Activated naive CD4-positive, alpha-beta T cell treated with anti-CD3 and anti-CD28 coated beads, Interleukin-2, amount 50 U/mL, for 72 hours (primary cell): ENCODE results near the gene POLR3H. TPM values are rescaled to one million over a fixed set of nuclear protein-coding genes. Genes with fewer than 3 reads are reported as not detected.

Source experiments
- ATAC-seq, 2 donors: fragments of 150-1000 bp; cut with Tn5 transposase; 2 replicates each; pipeline ENCODE4 v1.10.0; 2021; ENCODE audit warnings: mild to moderate bottlenecking in 2 of 2, moderate library complexity in 2 of 2
- DNase-seq, 2 donors: peaks; one replicate each; pipeline ENCODE4 v3.0.0; 2021 to 2022; ENCODE audit warnings: low spot score in 2 of 2
- H3K27ac Mint-ChIP-seq, 2 donors: one replicate each; pipeline ENCODE4 v1.8.0; 2022; ENCODE audit warnings: mild to moderate bottlenecking in 2 of 2, mixed read lengths in 2 of 2
- H3K36me3 Mint-ChIP-seq, 2 donors: one replicate each; pipeline ENCODE4 v1.8.0; 2022; ENCODE audit warnings: mixed read lengths in 2 of 2
- H3K9me3 Mint-ChIP-seq, 2 donors: one replicate each; pipeline ENCODE4 v1.8.0; 2022; ENCODE audit warnings: mixed read lengths in 2 of 2
- total RNA-seq, 2 donors: library from RNA; stranded (reverse); gene quantifications; one replicate each; pipeline ENCODE4 v1.2.3, GENCODE V29; 2022

Gene POLR3H
- total RNA-seq, 2 donors from 2014 or later = 11.2 to 32.7 TPM

DNA sequence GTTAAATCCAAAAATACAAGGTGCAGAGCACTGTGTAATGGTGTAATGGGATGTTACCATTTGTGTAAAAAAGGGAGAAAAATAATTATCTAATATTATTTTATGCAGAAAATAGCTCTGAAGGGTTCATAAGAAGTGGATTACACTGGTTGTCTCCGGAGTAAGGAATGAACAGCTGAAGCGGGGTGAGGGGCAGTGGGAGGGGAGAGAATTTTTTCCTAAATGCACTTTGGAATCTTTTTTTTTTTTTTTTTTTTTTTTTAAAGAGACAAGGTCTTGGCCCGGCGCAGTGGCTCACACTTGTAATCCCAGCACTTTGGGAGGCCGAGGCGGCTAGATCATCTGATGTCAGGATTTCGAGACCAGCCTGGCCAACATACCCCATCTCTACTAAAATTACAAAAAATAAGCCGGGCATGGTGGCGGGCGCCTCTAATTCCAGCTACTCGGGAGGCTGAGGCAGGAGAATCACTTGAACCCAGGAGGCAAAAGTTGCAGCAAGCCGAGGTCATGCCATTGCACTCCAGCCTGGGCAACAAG lies 6.8 kb upstream of the POLR3H start:
- no peak overlapping the region for H3K27ac Mint-ChIP-seq

GRCh38 chr22:41548830-41549211 lies 4.6 kb upstream of the POLR3H start:
- ATAC-seq (no peak), DNase-seq (no peak)
- Mint-ChIP-seq H3K36me3 (peaks cover 6 to 7% of the 10 kb centered on the region in 2 donors), H3K27ac (no peak overlapping the region), H3K9me3 (no peaks in the 10 kb centered on the region)

More for the DNA sequence above, 6.8 kb upstream of the POLR3H start:
- ATAC-seq = no peak
- Mint-ChIP-seq H3K9me3 (no peaks in the 10 kb centered on the region), H3K36me3 (no peaks in the 10 kb centered on the region)
- no peak for DNase-seq

- DNase-seq (no peak), ATAC-seq (no peak)
- Mint-ChIP-seq H3K36me3 (peaks cover 11 to 12% of the 10 kb centered on the region in 2 donors), H3K9me3 (no peaks in the 10 kb centered on the region), H3K27ac (peak overlapping the region; percentile 88 to 96)
Observed at GRCh38 chr22:41544671-41545476, 604 bp upstream of the POLR3H start.

GRCh38 chr22:41542224-41542623 lies 2.0 kb downstream of the POLR3H start:
- peak overlapping the region; percentile 79 to 88 for H3K27ac Mint-ChIP-seq
- DNase-seq = no peak
- H3K9me3 Mint-ChIP-seq = no peaks in the 10 kb centered on the region
- no peak for ATAC-seq
- H3K36me3 Mint-ChIP-seq = peaks cover 11 to 12% of the 10 kb centered on the region in 2 donors

DNA sequence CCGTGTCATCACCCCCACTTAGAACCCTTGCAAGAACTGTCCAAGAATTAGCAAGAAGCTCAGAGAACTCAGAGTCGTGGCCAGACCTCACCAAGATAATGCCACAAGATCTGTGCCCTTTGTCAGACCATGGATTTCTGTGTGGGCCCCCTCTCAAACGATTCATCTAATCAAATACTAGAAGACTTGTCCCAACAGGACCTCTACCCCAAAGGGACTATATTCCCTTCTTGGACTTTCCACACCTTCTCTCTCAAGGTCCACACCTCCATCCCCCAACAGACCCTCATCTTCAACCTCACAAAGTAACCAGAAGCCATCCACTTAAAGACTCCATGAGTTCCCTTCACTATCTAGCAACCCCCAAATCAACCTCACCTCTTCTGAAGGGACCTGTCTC lies 2.8 kb downstream of the POLR3H start:
- H3K36me3 Mint-ChIP-seq = peaks cover 11 to 12% of the 10 kb centered on the region in 2 donors
- H3K9me3 Mint-ChIP-seq = no peaks in the 10 kb centered on the region
- H3K27ac Mint-ChIP-seq = peak overlapping the region; percentile 2 to 88
- ATAC-seq = no peak
- DNase-seq = no peak

- DNase-seq (no peak), ATAC-seq (no peak)
- H3K36me3 Mint-ChIP-seq = peaks cover 11 to 12% of the 10 kb centered on the region in 2 donors
- no peaks in the 10 kb centered on the region for H3K9me3 Mint-ChIP-seq
- peak overlapping the region in 1 of 2 donors; percentile 62 for H3K27ac Mint-ChIP-seq
Observed at GRCh38 chr22:41540365-41540764, 3.9 kb downstream of the POLR3H start.

GRCh38 chr22:41540006-41540315 lies 4.3 kb downstream of the POLR3H start:
- no peak for ATAC-seq
- H3K9me3 Mint-ChIP-seq = no peaks in the 10 kb centered on the region
- no peak for DNase-seq
- H3K36me3 Mint-ChIP-seq = peaks cover 12 to 15% of the 10 kb centered on the region in 2 donors
- peak overlapping the region in 1 of 2 donors; percentile 62 for H3K27ac Mint-ChIP-seq

DNA sequence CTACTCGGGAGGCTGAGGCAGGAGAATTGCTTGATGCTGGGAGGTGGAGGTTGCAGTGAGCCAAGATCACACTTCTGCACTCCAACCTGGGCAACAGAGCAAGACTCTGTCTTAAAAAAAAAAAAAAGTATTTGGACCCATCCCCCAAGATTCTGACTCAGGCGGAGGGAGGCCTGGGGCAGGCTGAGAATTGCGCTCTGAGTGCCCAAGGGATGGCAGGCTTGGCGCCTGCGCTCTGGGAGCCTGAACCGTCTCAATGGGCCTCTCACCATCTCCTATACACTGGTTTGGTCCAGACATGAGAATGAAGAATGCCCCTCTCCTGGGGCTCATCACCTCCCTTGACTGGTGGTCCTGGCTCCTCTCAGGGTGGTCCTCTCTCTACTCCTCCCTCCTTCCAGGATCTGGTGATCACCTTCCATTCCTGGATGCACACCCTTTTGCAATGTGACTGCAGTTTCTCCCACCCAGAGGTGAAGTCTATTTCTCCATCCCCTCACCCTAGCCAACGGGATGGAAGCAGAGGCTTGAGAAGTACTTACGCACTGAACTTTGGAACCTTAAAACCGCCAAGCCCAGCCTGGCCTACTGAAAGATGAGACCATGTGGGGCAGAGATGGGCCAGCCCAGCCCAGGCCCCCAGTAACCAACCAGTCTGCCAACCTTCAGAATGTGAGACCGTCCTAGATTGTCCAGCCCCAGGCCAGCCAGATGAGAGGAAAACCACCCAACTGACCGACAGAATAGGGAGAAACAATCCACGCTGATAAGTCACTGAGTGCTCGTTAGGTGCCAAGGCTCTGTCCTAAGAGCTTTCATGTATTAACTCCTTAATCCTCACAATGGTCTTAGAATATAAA lies 4.9 kb downstream of the POLR3H start:
- H3K36me3 Mint-ChIP-seq = peaks cover 10 to 13% of the 10 kb centered on the region in 2 donors
- no peak for ATAC-seq
- peak overlapping the region; percentile 62 to 67 for H3K27ac Mint-ChIP-seq
- DNase-seq = no peak
- H3K9me3 Mint-ChIP-seq = no peaks in the 10 kb centered on the region

DNA sequence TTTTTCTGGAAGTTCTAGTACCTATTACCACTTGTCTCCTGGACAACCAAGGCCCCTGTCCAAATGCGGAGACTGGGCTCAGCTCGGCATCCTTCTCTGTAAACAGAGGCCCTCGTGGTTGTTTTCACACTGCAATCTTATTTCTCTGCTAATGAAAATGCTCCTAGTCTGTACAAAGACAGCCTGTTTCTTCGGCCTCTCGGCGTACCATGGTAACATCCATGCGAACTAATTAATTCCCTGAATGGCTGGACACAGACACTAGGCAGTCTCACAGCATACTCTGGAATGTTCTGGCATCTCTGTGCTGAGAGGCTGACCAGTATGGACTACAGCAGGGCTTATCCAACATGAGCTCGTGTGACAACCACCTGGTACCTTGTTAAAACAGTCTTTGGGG lies 5.7 kb downstream of the POLR3H start:
- ATAC-seq (no peak), DNase-seq (no peak)
- no peaks in the 10 kb centered on the region for H3K9me3 Mint-ChIP-seq
- peaks cover 6% of the 10 kb centered on the region in 2 donors for H3K36me3 Mint-ChIP-seq
- no peak overlapping the region for H3K27ac Mint-ChIP-seq

- no peaks in the 10 kb centered on the region for H3K9me3 Mint-ChIP-seq
- peak overlapping the region in 1 of 2 donors; percentile 50 for H3K27ac Mint-ChIP-seq
- H3K36me3 Mint-ChIP-seq = peaks cover 0 to 4% of the 10 kb centered on the region in 2 donors
- ATAC-seq (no peak), DNase-seq (no peak)
Observed at GRCh38 chr22:41537203-41537602, 7.1 kb downstream of the POLR3H start.

DNA sequence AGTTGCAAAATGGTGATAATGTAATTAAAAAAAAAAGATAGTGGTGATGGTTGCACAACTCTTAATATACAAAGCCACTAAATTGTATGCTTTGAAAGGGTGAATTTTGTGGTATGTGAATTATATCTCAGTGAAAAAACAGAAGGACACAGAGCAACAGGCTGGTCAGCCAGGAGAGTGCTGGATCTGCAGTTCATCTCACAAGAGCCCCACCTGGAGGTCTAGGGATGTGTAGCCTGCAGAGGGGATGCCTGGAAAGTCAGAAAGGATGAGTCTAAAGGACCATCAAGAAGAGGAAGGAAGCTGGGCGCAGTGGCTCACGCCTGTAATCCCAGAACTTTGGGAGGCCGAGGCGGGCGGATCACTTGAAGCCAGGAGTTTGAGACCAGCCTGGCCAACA lies 9.0 kb downstream of the POLR3H start:
- Mint-ChIP-seq H3K9me3 (no peaks in the 10 kb centered on the region), H3K27ac (peak overlapping the region in 1 of 2 donors; percentile 90), H3K36me3 (peaks cover 0 to 4% of the 10 kb centered on the region in 2 donors)
- DNase-seq = no peak
- ATAC-seq = no peak

GRCh38 chr22:41534219-41534618 lies 10.1 kb downstream of the POLR3H start:
- no peaks in the 10 kb centered on the region for H3K9me3 Mint-ChIP-seq
- ATAC-seq = no peak
- H3K36me3 Mint-ChIP-seq = peaks cover 0 to 4% of the 10 kb centered on the region in 2 donors
- peak overlapping the region in 1 of 2 donors; percentile 29 for H3K27ac Mint-ChIP-seq
- no peak for DNase-seq

- H3K27ac Mint-ChIP-seq = peak overlapping the region; percentile 40 to 87
- DNase-seq (peak in 1 of 2 donors; percentile 78), ATAC-seq (peak; percentile 77 to 85)
- no peaks in the 10 kb centered on the region for H3K9me3 Mint-ChIP-seq
- H3K36me3 Mint-ChIP-seq = peaks cover 4 to 7% of the 10 kb centered on the region in 2 donors
Observed at GRCh38 chr22:41532908-41533825, 11.1 kb downstream of the POLR3H start.

- Mint-ChIP-seq H3K27ac (peak overlapping the region in 1 of 2 donors; percentile 50), H3K36me3 (peaks cover 4 to 7% of the 10 kb centered on the region in 2 donors), H3K9me3 (no peaks in the 10 kb centered on the region)
- ATAC-seq (no peak), DNase-seq (no peak)
Observed at GRCh38 chr22:41531715-41532477, 12.4 kb downstream of the POLR3H start.

- DNase-seq (no peak), ATAC-seq (no peak)
- Mint-ChIP-seq H3K36me3 (peaks cover 4 to 7% of the 10 kb centered on the region in 2 donors), H3K27ac (peak overlapping the region; percentile 31 to 72), H3K9me3 (no peaks in the 10 kb centered on the region)
Observed at GRCh38 chr22:41530890-41531714, 13.2 kb downstream of the POLR3H start.
